WTC11 (cell line): ENCODE data around the gene CILP2. TPM values are rescaled to one million over a fixed set of nuclear protein-coding genes. Genes with fewer than 3 reads are reported as not detected.

ENCODE experiments used
- ATAC-seq: fragments of 200-7000 bp; cut with Tn5 transposase; 2 replicates; pipeline ENCODE4 v1.10.0; 2021; ENCODE audit warnings: mild to moderate bottlenecking, moderate library complexity
- CTCF ChIA-PET: fragments of 300-600 bp; sonication (Branson Sonifier 250); formaldehyde crosslinking; loops from one replicate; lab custom pipeline; 2021; ENCODE audit warnings: antibody characterized with exemption; lab: Charles Lee
- POLR2A ChIA-PET: fragments of 350-600 bp; sonication (Branson Sonifier 250); formaldehyde crosslinking; loops from one replicate; lab custom pipeline; 2021; ENCODE audit warnings: antibody characterized with exemption; lab: Charles Lee
- DNase-seq: peaks from one replicate; pipeline ENCODE4 v3.0.0; 2021; ENCODE audit warnings: low spot score
- H3K27ac Mint-ChIP-seq: 2 replicates; pipeline ENCODE4 v1.8.0; 2021; ENCODE audit warnings: mixed read lengths
- H3K27me3 Mint-ChIP-seq: 2 replicates; pipeline ENCODE4 v1.8.0; 2021; ENCODE audit warnings: low read depth, mild to moderate bottlenecking, moderate library complexity, mixed read lengths
- H3K36me3 Mint-ChIP-seq: 2 replicates; pipeline ENCODE4 v1.8.0; 2021; ENCODE audit warnings: mixed read lengths
- H3K4me1 Mint-ChIP-seq: 2 replicates; pipeline ENCODE4 v1.8.0; 2022; ENCODE audit warnings: mixed read lengths
- H3K4me3 Mint-ChIP-seq: 2 replicates; pipeline ENCODE4 v1.8.0; 2021; ENCODE audit warnings: mild to moderate bottlenecking, moderate library complexity, mixed read lengths
- H3K9me3 Mint-ChIP-seq: 2 replicates; pipeline ENCODE4 v1.8.0; 2021; ENCODE audit warnings: mixed read lengths
- ATF2 ChIP-seq: sonication (generic); formaldehyde crosslinking; IDR thresholded peaks from 2 replicates; pipeline ENCODE4 v1.8.1; 2022; ENCODE audit warnings: low read depth, missing genetic modification reagents, borderline replicate concordance
- CBFB ChIP-seq: sonication (generic); formaldehyde crosslinking; IDR thresholded peaks from 2 replicates; pipeline ENCODE4 v1.8.1; 2022; ENCODE audit warnings: mild to moderate bottlenecking, low read depth, missing genetic modification reagents
- EMX1 ChIP-seq: fragments of 250-450 bp; sonication (Bioruptor Pico); IDR thresholded peaks from 2 replicates; pipeline ENCODE4 v1.8.0; 2021; ENCODE audit warnings: mild to moderate bottlenecking
- HMGA2 ChIP-seq: fragments of 250-450 bp; sonication (Bioruptor Pico); IDR thresholded peaks from 2 replicates; pipeline ENCODE4 v1.4.0; 2021; ENCODE audit warnings: mild to moderate bottlenecking, moderate library complexity
- MXD4 ChIP-seq: fragments of 250-450 bp; sonication (Bioruptor Pico); IDR thresholded peaks from 2 replicates; pipeline ENCODE4 v1.8.0; 2021; ENCODE audit warnings: mild to moderate bottlenecking, moderate library complexity, borderline replicate concordance
- NFATC4 ChIP-seq: fragments of 250-450 bp; sonication (Bioruptor Pico); IDR thresholded peaks from 2 replicates; pipeline ENCODE4 v1.9.0; 2021; ENCODE audit warnings: mild to moderate bottlenecking
- NFYB ChIP-seq: sonication (generic); formaldehyde crosslinking; conservative IDR thresholded peaks from 2 replicates; pipeline ENCODE4 v1.8.0; 2022; ENCODE audit warnings: low read depth, missing genetic modification reagents
- OVOL2 ChIP-seq: fragments of 250-450 bp; sonication (Bioruptor Pico); IDR thresholded peaks from 2 replicates; pipeline ENCODE4 v1.9.0; 2021; ENCODE audit warnings: mild to moderate bottlenecking, borderline replicate concordance
- PRRX2 ChIP-seq: fragments of 250-450 bp; sonication (Bioruptor Pico); IDR thresholded peaks from 2 replicates; pipeline ENCODE4 v1.8.0; 2021; ENCODE audit warnings: mild to moderate bottlenecking
- SMAD3 ChIP-seq: sonication (generic); formaldehyde crosslinking; IDR thresholded peaks from 2 replicates; pipeline ENCODE4 v1.8.0; 2022; ENCODE audit warnings: missing genetic modification reagents, mild to moderate bottlenecking, borderline replicate concordance
- SOX15 ChIP-seq: fragments of 250-450 bp; sonication (Bioruptor Pico); IDR thresholded peaks from 2 replicates; pipeline ENCODE4 v1.9.0; 2021; ENCODE audit warnings: mild to moderate bottlenecking
- ZNF121 ChIP-seq: sonication (generic); formaldehyde crosslinking; IDR thresholded peaks from 2 replicates; pipeline ENCODE4 v1.8.0; 2023; ENCODE audit warnings: missing genetic modification reagents
- ZNF263 ChIP-seq: sonication (generic); formaldehyde crosslinking; IDR thresholded peaks from 2 replicates; pipeline ENCODE4 v1.8.1; 2022; ENCODE audit warnings: low read depth, mild to moderate bottlenecking, moderate library complexity, missing genetic modification reagents
- ZNF416 ChIP-seq: fragments of 250-450 bp; sonication (Bioruptor Pico); IDR thresholded peaks from 2 replicates; pipeline ENCODE4 v1.9.0; 2021; ENCODE audit warnings: mild to moderate bottlenecking, inconsistent platforms
- ZNF512 ChIP-seq: sonication (generic); formaldehyde crosslinking; IDR thresholded peaks from 2 replicates; pipeline ENCODE4 v1.8.1; 2022; ENCODE audit warnings: missing genetic modification reagents, borderline replicate concordance
- ZNF671 ChIP-seq: fragments of 250-450 bp; sonication (Bioruptor Pico); IDR thresholded peaks from 2 replicates; pipeline ENCODE4 v1.8.0; 2021; ENCODE audit warnings: mild to moderate bottlenecking
- total RNA-seq: library from RNA; stranded (reverse); gene quantifications from 3 replicates; pipeline ENCODE4 v1.2.3, GENCODE V29; 2021
- TF ChIP-seq, protein P1 (sequence below): sonication (generic); formaldehyde crosslinking; IDR thresholded peaks from 2 replicates; pipeline ENCODE4 v1.8.0; 2023; ENCODE audit warnings: missing genetic modification reagents
- TF ChIP-seq, protein P2 (sequence below): sonication (generic); formaldehyde crosslinking; conservative IDR thresholded peaks from 2 replicates; pipeline ENCODE4 v1.8.1; 2023; ENCODE audit warnings: mild to moderate bottlenecking, low read depth, missing genetic modification reagents, moderate library complexity
- TF ChIP-seq, protein P3 (sequence below): fragments of 250-450 bp; sonication (Bioruptor Pico); IDR thresholded peaks from 2 replicates; pipeline ENCODE4 v2.1.2; 2022; ENCODE audit warnings: mild to moderate bottlenecking, moderate library complexity
- TF ChIP-seq, protein P4 (sequence below): sonication (generic); formaldehyde crosslinking; IDR thresholded peaks from 2 replicates; pipeline ENCODE4 v1.8.1; 2023; ENCODE audit warnings: mild to moderate bottlenecking, moderate library complexity, missing genetic modification reagents

Gene CILP2
- total RNA-seq, 1 experiment from 2014 or later = 7.9 TPM

GRCh38 chr19:19545707-19546106 lies 7.6 kb downstream of the CILP2 start:
- CTCF ChIA-PET = interaction anchor here (1.3 to 2.8 kb wide), 2 partner anchors 9 to 14 kb away, joined by 7 to 9 read pairs; no protein-coding TSS in a partner anchor
- POLR2A ChIA-PET = no interaction called here
- Mint-ChIP-seq H3K27ac (no peak overlapping the region), H3K27me3 (peaks cover 2% of the 10 kb centered on the region), H3K4me1 (no peaks in the 10 kb centered on the region), H3K4me3 (no peak overlapping the region), H3K9me3 (no peaks in the 10 kb centered on the region), H3K36me3 (no peaks in the 10 kb centered on the region)
- TF ChIP-seq SMAD3 (CRISPR knock-in tag) (no peak), SOX15 (CRISPR knock-in tag) (no peak), MXD4 (no peak), NFYB (CRISPR knock-in tag) (no peak), EMX1 (no peak), ATF2 (CRISPR knock-in tag) (no peak), ZNF121 (no peak), OVOL2 (CRISPR knock-in tag) (no peak), PRRX2 (CRISPR knock-in tag) (no peak), ZNF416 (CRISPR knock-in tag) (no peak), NFATC4 (no peak), ZNF512 (no peak)
- TF ChIP-seq, protein P1, sequence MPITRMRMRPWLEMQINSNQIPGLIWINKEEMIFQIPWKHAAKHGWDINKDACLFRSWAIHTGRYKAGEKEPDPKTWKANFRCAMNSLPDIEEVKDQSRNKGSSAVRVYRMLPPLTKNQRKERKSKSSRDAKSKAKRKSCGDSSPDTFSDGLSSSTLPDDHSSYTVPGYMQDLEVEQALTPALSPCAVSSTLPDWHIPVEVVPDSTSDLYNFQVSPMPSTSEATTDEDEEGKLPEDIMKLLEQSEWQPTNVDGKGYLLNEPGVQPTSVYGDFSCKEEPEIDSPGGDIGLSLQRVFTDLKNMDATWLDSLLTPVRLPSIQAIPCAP (CRISPR knock-in tag) = no peak
- TF ChIP-seq, protein P2, sequence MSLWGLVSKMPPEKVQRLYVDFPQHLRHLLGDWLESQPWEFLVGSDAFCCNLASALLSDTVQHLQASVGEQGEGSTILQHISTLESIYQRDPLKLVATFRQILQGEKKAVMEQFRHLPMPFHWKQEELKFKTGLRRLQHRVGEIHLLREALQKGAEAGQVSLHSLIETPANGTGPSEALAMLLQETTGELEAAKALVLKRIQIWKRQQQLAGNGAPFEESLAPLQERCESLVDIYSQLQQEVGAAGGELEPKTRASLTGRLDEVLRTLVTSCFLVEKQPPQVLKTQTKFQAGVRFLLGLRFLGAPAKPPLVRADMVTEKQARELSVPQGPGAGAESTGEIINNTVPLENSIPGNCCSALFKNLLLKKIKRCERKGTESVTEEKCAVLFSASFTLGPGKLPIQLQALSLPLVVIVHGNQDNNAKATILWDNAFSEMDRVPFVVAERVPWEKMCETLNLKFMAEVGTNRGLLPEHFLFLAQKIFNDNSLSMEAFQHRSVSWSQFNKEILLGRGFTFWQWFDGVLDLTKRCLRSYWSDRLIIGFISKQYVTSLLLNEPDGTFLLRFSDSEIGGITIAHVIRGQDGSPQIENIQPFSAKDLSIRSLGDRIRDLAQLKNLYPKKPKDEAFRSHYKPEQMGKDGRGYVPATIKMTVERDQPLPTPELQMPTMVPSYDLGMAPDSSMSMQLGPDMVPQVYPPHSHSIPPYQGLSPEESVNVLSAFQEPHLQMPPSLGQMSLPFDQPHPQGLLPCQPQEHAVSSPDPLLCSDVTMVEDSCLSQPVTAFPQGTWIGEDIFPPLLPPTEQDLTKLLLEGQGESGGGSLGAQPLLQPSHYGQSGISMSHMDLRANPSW (CRISPR knock-in tag) = no peak
- TF ChIP-seq, protein P3, sequence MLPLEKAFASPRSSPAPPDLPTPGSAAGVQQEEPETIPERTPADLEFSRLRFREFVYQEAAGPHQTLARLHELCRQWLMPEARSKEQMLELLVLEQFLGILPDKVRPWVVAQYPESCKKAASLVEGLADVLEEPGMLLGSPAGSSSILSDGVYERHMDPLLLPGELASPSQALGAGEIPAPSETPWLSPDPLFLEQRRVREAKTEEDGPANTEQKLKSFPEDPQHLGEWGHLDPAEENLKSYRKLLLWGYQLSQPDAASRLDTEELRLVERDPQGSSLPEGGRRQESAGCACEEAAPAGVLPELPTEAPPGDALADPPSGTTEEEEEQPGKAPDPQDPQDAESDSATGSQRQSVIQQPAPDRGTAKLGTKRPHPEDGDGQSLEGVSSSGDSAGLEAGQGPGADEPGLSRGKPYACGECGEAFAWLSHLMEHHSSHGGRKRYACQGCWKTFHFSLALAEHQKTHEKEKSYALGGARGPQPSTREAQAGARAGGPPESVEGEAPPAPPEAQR (CRISPR knock-in tag) = no peak
- TF ChIP-seq, protein P4, sequence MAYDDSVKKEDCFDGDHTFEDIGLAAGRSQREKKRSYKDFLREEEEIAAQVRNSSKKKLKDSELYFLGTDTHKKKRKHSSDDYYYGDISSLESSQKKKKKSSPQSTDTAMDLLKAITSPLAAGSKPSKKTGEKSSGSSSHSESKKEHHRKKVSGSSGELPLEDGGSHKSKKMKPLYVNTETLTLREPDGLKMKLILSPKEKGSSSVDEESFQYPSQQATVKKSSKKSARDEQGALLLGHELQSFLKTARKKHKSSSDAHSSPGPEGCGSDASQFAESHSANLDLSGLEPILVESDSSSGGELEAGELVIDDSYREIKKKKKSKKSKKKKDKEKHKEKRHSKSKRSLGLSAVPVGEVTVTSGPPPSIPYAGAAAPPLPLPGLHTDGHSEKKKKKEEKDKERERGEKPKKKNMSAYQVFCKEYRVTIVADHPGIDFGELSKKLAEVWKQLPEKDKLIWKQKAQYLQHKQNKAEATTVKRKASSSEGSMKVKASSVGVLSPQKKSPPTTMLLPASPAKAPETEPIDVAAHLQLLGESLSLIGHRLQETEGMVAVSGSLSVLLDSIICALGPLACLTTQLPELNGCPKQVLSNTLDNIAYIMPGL = no peak
- ATAC-seq = no peak
- DNase-seq = peak; percentile 8

GRCh38 chr19:19546751-19547162 lies 8.7 kb downstream of the CILP2 start:
- H3K27me3 Mint-ChIP-seq = no peaks in the 10 kb centered on the region
- H3K9me3 Mint-ChIP-seq = no peaks in the 10 kb centered on the region
- DNase-seq (peak; percentile 8), ATAC-seq (no peak)
- POLR2A ChIA-PET = interaction anchor here (0.5 to 0.6 kb wide), 2 partner anchors 10 to 309 kb away, joined by 3 to 4 read pairs; no protein-coding TSS in a partner anchor
- CTCF ChIA-PET = interaction anchor here (0.6 to 2.8 kb wide), 4 partner anchors 8 to 97 kb away, joined by 3 to 9 read pairs (median 6); partner anchors contain the start of gene GMIP
- H3K36me3 Mint-ChIP-seq = no peaks in the 10 kb centered on the region
- H3K4me1 Mint-ChIP-seq = no peaks in the 10 kb centered on the region
- no peak overlapping the region for H3K27ac Mint-ChIP-seq
- no peak overlapping the region for H3K4me3 Mint-ChIP-seq
- TF ChIP-seq ZNF263 (no peak), ZNF671 (CRISPR knock-in tag) (no peak), CBFB (CRISPR knock-in tag) (no peak), ZNF512 (no peak), HMGA2 (CRISPR knock-in tag) (no peak)
